Glomerular visceral epithelial cell (primary cell): ENCODE results near the gene THOP1.

Experiments used
- DNase-seq: peaks from one replicate; pipeline ENCODE4 v3.0.0-alpha.2; 2016; ENCODE audit errors: extremely low spot score

Gene THOP1

DNA sequence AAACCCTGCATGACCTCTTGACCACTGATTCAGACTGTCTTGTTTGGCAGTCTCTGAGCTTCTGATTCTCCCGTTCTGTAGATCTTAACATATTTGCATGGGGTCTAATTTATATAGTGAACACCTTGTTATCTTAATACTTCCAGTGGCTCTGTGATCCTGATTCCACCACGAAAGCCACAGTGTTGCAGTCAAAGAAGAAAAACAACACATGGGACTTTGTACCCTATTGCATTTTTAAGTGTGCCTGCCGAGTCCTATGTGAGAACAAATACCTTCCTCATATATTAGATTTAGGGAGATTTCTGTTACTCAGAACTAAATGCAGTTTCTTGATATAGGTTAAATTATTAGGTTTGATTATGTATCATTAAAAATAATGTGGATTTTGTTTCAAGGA is 69.5 kb downstream of the THOP1 start:
- no peak for DNase-seq

- no peak for DNase-seq
Observed at GRCh38 chr19:2856457-2857050, 71.3 kb downstream of the THOP1 start.

GRCh38 chr19:2858864-2859263 is 73.6 kb downstream of the THOP1 start:
- no peak for DNase-seq

DNA sequence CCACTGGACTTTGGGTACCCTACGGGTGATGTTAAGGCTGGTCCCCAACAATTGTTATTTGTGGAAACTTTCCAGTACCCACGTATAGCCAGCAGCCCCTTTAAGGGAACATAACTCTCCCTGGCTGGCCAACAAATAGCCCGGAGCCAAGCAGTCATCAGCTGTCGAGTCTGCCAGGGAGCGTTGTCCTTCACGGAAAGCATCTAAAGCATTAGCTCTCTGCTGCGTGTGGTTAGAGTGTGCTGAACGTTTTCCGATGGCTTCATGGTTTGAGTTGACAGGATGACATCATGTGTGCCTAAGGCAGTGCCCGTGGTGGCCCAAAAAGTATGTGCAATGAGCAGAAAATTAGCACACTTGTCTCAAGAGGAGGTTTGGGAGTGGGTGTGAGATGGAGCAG is 78.5 kb downstream of the THOP1 start:
- no peak for DNase-seq
